SW480 (cell line): ENCODE data around the gene ITGB8.
A peak's percentile ranks its signal among the peaks of the same experiment; 100 is the strongest.
"Not testable (repeated sequence)": the region's sequence is repeated elsewhere in the genome, so short reads cannot be mapped to it uniquely, and the experiment has no call there.

Experiments used
- DNase-seq: peaks from one replicate; pipeline ENCODE4 v3.0.0-alpha.2; 2016; ENCODE audit warnings: low spot score

Gene ITGB8

GRCh38 chr7:20330239-20330927 is at the start of gene ITGB8:
TSS of gene ITGB8 (plus strand) at chr7:20330900. CDS start at chr7:20331807, 907 bp downstream.
- DNase-seq, result peak; percentile 99

GRCh38 chr7:20282959-20283358 is 47.7 kb upstream of the ITGB8 start:
- DNase-seq, result no peak

GRCh38 chr7:20283385-20283784 is 47.3 kb upstream of the ITGB8 start:
- DNase-seq, result no peak

- no peak for DNase-seq
These were observed 46.5 kb upstream of the ITGB8 start for GRCh38 chr7:20284003-20284770.

- no peak for DNase-seq
These were observed 45.9 kb upstream of the ITGB8 start for GRCh38 chr7:20284771-20285143.

GRCh38 chr7:20287317-20287716 is 43.4 kb upstream of the ITGB8 start:
- no peak for DNase-seq

GRCh38 chr7:20288036-20288435 is 42.7 kb upstream of the ITGB8 start:
- no peak for DNase-seq

GRCh38 chr7:20290505-20291111 is 40.1 kb upstream of the ITGB8 start:
- no peak for DNase-seq

GRCh38 chr7:20293336-20293735 is 37.4 kb upstream of the ITGB8 start:
- DNase-seq, result no peak

- peak; percentile 26 for DNase-seq
These were observed 34.3 kb upstream of the ITGB8 start for GRCh38 chr7:20296444-20296843.

GRCh38 chr7:20296901-20297300 is 33.8 kb upstream of the ITGB8 start:
- DNase-seq, result no peak

- DNase-seq, result no peak
These were observed 32.2 kb upstream of the ITGB8 start for GRCh38 chr7:20298486-20298901.

- no peak for DNase-seq
These were observed 31.6 kb upstream of the ITGB8 start for GRCh38 chr7:20299145-20299544.

- no peak for DNase-seq
These were observed 30.9 kb upstream of the ITGB8 start for GRCh38 chr7:20299647-20300312.

- no peak for DNase-seq
These were observed 29.3 kb upstream of the ITGB8 start for GRCh38 chr7:20301311-20301939.

- DNase-seq, result not testable (repeated sequence)
These were observed 28.4 kb upstream of the ITGB8 start for GRCh38 chr7:20302300-20302699.

GRCh38 chr7:20302891-20303290 is 27.8 kb upstream of the ITGB8 start:
- DNase-seq, result no peak

- peak; percentile 63 for DNase-seq
These were observed 26.3 kb upstream of the ITGB8 start for GRCh38 chr7:20304366-20304765.

GRCh38 chr7:20305726-20306125 is 25.0 kb upstream of the ITGB8 start:
- DNase-seq, result no peak

GRCh38 chr7:20306180-20306946 is 24.3 kb upstream of the ITGB8 start:
- DNase-seq, result no peak

- DNase-seq, result no peak
These were observed 23.6 kb upstream of the ITGB8 start for GRCh38 chr7:20307119-20307518.
